ENCODE results near the gene RRM2. TPM values are rescaled to one million over a fixed set of nuclear protein-coding genes. Genes with fewer than 3 reads are reported as not detected.
A peak's percentile ranks its signal among the peaks of the same experiment; 100 is the strongest.

The RRM2 gene
- total and polyA plus RNA-seq, 2 of the 4 experiments (the other 2 are of a cell fraction), result 53.6 to 68.5 TPM

DNA sequence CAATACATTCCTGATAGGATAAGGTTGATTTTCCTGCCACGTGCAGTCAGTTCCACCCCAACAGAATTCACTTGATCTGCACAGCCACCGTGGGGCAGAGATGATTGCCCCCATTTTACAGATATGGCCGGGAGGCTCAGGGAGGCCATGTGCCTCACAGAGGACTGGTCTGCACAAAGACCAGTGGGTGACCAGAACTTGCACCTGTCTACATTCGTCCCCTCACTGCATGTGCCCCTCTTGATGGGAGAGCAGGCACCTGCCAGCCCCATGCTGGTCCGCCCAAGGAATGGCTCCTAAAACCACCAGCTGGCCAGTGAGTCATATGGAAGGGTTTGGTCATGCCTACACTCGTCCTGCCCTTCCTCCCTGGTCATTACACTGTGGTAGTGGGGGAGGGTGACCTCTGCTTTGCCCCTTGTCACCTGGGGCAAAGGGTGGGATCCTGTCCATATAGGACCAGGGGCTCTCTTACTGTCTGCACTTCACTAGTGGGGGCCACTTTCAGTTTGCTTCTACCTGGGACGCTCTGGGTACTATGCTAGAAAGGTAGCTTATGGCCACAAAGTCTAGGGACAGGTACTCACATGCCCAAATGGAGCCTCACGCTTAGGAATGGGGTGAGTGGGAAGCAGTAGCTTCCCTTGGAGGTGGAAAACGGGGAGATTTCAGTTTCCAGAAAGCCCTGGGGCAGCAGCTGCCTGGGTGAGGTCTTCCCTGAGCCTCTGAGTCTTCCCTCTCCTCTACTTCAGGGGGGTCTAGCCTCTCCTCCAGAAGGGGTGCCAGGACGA, 14.7 kb downstream of the RRM2 start:
- ChIA-PET CTCF (interaction anchor here (1.0 kb wide), 1 partner anchor 82 kb away, joined by 5 read pairs; no protein-coding TSS in a partner anchor), POLR2A (ENCODE audit: unreplicated experiment) (no interaction called here)
- ATAC-seq (ENCODE audit: low read depth), result peak; percentile 30; the same call in 1 of the 2 replicates
- H2BK20ac ChIP-seq (ENCODE audit: low read depth, low read length), result no peak overlapping the region
- no peak overlapping the region for H3K23ac ChIP-seq (ENCODE audit: low read depth, low read length)
- H3K9me3 ChIP-seq (ENCODE audit: control insufficient read depth, insufficient read depth, low read length), result no peaks in the 10 kb centered on the region
- H2AK5ac ChIP-seq (ENCODE audit: low read depth, low read length), result no peak overlapping the region; the same call in 1 of the 2 replicates
- H2AK9ac ChIP-seq (replicated peaks; ENCODE audit: low read depth, low read length, poor library complexity), result no peak overlapping the region
- DNase-seq, result no peak
- no TSS peak for BruUV-seq (replicated peaks)
- H3K4ac ChIP-seq (ENCODE audit: low read depth, low read length), result no peak overlapping the region
- no peak overlapping the region for H2BK15ac ChIP-seq (ENCODE audit: low read depth, low read length)
- no CpG with 5 or more reads among the region's 10 CpGs for WGBS, 2 experiments (ENCODE audit: extremely low coverage in 2 of 2, insufficient read length in 1 of 2)
- peaks cover 4 to 20% of the 10 kb centered on the region in 2 experiments; a peak in 3 of 4 replicates for H3K79me1 ChIP-seq (ENCODE audit: low read depth in 1 of 2, low read length in 2 of 2)
- dilution Hi-C loops (cut with HindIII; ENCODE audit: low sequenced_read_pairs, unreplicated experiment) (no loop called here), intact Hi-C loops (cut with micrococcal nuclease) (no loop called here), in situ Hi-C loops (cut with MboI; ENCODE audit: low sequenced_read_pairs) (no loop called here)
- no peak overlapping the region for H3K14ac ChIP-seq (replicated peaks; ENCODE audit: low read depth, low read length)
- no peak overlapping the region for H3K9ac ChIP-seq (ENCODE audit: low read depth, low read length)
- no peak overlapping the region for H3K56ac ChIP-seq (ENCODE audit: extremely low read depth, insufficient read depth, low read length)
- no peaks in the 10 kb centered on the region for H4K20me1 ChIP-seq (ENCODE audit: insufficient read depth, low read length)
- H4K8ac ChIP-seq (ENCODE audit: low read depth in 2 of 2, low read length in 2 of 2), result no peak overlapping the region
- no peak overlapping the region for H2AFZ ChIP-seq (replicated peaks; ENCODE audit: low read length, poor library complexity)
- H4K91ac ChIP-seq (ENCODE audit: insufficient read depth, low read depth, low read length), result no peak overlapping the region
- no peaks in the 10 kb centered on the region for H3K36me3 ChIP-seq (ENCODE audit: control insufficient read depth, insufficient read depth, low read length)
- H3K18ac ChIP-seq (ENCODE audit: low read depth, low read length), result no peak overlapping the region
- no peaks in the 10 kb centered on the region; the same call in 1 of the 2 replicates for H3K4me1 ChIP-seq (ENCODE audit: control insufficient read depth, insufficient read depth, low read length)
- H4K5ac ChIP-seq (ENCODE audit: low read depth, low read length), result no peak overlapping the region
- H3K27ac ChIP-seq (ENCODE audit: insufficient read depth, low read length), result no peak overlapping the region
- no peak overlapping the region for H2BK120ac ChIP-seq (ENCODE audit: low read depth, low read length)
- no peak overlapping the region for H2BK5ac ChIP-seq (ENCODE audit: low read depth, low read length, poor library complexity, severe bottlenecking)
- TF ChIP-seq CEBPB (IDR thresholded peaks at IDR 0.05; ENCODE audit: low read depth, low read length) (no peak), RCOR1 (IDR thresholded peaks at IDR 0.05; ENCODE audit: insufficient replicate concordance, low read length) (no peak), POLR2A (IDR thresholded peaks at IDR 0.05; ENCODE audit: low read depth, low read length) (no peak; the same call in 1 of the 2 replicates), BHLHE40 (IDR thresholded peaks at IDR 0.05; ENCODE audit: low read depth, low read length) (no peak), MAZ (IDR thresholded peaks at IDR 0.05; ENCODE audit: borderline replicate concordance, low read depth, low read length) (no peak), MXI1 (IDR thresholded peaks at IDR 0.05; ENCODE audit: borderline replicate concordance, low read depth, low read length) (no peak), MAFK (IDR thresholded peaks at IDR 0.05; ENCODE audit: low read depth, low read length) (no peak), RAD21 (IDR thresholded peaks at IDR 0.05; ENCODE audit: low read length) (no peak), RFX5 (IDR thresholded peaks at IDR 0.05; ENCODE audit: low read depth, low read length) (no peak), NFE2L2 (IDR thresholded peaks at IDR 0.05; ENCODE audit: low read depth, low read length) (no peak), CHD1 (IDR thresholded peaks at IDR 0.05; ENCODE audit: low read depth, low read length) (no peak), SMC3 (IDR thresholded peaks at IDR 0.05; ENCODE audit: low read depth, low read length) (no peak)
- TF ChIP-seq, protein P1, sequence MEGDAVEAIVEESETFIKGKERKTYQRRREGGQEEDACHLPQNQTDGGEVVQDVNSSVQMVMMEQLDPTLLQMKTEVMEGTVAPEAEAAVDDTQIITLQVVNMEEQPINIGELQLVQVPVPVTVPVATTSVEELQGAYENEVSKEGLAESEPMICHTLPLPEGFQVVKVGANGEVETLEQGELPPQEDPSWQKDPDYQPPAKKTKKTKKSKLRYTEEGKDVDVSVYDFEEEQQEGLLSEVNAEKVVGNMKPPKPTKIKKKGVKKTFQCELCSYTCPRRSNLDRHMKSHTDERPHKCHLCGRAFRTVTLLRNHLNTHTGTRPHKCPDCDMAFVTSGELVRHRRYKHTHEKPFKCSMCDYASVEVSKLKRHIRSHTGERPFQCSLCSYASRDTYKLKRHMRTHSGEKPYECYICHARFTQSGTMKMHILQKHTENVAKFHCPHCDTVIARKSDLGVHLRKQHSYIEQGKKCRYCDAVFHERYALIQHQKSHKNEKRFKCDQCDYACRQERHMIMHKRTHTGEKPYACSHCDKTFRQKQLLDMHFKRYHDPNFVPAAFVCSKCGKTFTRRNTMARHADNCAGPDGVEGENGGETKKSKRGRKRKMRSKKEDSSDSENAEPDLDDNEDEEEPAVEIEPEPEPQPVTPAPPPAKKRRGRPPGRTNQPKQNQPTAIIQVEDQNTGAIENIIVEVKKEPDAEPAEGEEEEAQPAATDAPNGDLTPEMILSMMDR (conservative IDR thresholded peaks at IDR 0.05; ENCODE audit: low read depth, low read length), result no peak
- TF ChIP-seq, protein P2, sequence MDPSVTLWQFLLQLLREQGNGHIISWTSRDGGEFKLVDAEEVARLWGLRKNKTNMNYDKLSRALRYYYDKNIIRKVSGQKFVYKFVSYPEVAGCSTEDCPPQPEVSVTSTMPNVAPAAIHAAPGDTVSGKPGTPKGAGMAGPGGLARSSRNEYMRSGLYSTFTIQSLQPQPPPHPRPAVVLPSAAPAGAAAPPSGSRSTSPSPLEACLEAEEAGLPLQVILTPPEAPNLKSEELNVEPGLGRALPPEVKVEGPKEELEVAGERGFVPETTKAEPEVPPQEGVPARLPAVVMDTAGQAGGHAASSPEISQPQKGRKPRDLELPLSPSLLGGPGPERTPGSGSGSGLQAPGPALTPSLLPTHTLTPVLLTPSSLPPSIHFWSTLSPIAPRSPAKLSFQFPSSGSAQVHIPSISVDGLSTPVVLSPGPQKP (IDR thresholded peaks at IDR 0.05; ENCODE audit: borderline replicate concordance, low read depth, low read length), result no peak
- TF ChIP-seq, protein P3, sequence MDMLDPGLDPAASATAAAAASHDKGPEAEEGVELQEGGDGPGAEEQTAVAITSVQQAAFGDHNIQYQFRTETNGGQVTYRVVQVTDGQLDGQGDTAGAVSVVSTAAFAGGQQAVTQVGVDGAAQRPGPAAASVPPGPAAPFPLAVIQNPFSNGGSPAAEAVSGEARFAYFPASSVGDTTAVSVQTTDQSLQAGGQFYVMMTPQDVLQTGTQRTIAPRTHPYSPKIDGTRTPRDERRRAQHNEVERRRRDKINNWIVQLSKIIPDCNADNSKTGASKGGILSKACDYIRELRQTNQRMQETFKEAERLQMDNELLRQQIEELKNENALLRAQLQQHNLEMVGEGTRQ (IDR thresholded peaks at IDR 0.05; ENCODE audit: low read depth, low read length), result no peak
- H3K9me1 ChIP-seq (ENCODE audit: insufficient read depth, low read length), result peaks cover 21% of the 10 kb centered on the region
- H3K4me2 ChIP-seq (ENCODE audit: low read depth, low read length), result no peak overlapping the region
- no peaks in the 10 kb centered on the region for H3K27me3 ChIP-seq (ENCODE audit: control insufficient read depth, insufficient read depth, low read length)
- H3K4me3 ChIP-seq (ENCODE audit: insufficient read depth, low read depth, low read length), result no peak overlapping the region
